Stimulated activated CD8-positive, alpha-beta memory T cell treated with anti-CD3 and anti-CD28 coated beads, Interleukin-12 subunit alpha, Interleukin-12 subunit beta, amount 100 ng/mL, for 4 hours (primary cell): ENCODE measurements around the gene SOAT2.
"Not testable (repeated sequence)": the region's sequence is repeated elsewhere in the genome, so short reads cannot be mapped to it uniquely, and the experiment has no call there.

Experiments
- DNase-seq: peaks from one replicate; pipeline ENCODE4 v3.0.0-alpha.2; 2020; ENCODE audit warnings: low read depth

The SOAT2 gene

DNA sequence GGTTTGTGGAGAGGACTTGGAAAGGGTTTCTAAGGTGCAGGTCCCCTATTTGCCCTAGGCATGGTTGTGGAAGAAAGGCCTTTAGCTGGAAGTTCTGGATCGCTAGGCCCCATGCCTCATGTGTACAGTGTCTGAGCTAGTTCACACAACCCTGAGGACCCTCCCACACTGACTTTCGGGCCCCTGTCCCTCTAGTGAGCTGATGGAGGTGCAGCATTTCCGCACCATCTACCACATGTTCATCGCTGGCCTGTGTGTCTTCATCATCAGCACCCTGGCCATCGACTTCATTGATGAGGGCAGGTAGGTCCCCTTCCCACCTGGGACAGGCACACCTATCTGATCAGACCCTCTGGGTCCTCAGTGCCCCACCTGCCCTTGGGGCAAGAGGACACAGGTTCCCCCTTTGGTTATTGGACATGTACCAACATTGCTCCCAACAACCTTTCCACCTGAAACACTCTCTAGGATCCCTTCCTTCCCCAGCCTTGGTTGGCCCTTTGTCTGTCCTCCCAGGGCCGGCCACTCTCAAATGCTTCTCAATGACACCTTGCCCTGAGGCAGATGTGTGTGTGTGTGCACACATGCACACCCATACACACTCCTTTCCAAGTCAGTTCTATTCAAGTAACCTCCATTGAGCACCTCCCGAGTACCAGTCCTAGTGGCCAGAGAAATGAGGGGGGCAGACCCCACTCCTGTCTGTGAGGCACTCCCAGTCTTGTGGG lies 2.6 kb downstream of the SOAT2 start:
- no peak for DNase-seq

GRCh38 chr12:53107122-53107521 lies 3.8 kb downstream of the SOAT2 start:
- no peak for DNase-seq

DNA sequence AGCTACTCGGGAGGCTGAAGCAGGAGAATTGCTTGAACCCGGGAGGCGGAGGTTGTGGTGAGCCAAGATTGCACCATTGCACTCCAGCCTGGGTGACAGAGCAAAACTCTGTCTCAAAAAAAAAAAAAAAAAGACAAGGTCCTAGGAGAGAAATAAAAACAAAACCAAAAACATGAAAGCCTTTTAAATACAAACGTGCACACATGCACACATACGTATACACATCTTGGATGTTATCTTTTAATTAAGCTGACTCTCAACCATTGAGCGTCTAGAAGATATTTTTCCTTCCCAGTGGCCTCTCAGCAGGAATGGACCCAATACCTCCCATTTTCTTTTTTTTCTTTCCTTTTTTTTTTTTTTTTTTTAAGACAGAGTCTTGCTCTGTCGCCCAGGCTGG lies 9.1 kb downstream of the SOAT2 start:
- DNase-seq = not testable (repeated sequence)

DNA sequence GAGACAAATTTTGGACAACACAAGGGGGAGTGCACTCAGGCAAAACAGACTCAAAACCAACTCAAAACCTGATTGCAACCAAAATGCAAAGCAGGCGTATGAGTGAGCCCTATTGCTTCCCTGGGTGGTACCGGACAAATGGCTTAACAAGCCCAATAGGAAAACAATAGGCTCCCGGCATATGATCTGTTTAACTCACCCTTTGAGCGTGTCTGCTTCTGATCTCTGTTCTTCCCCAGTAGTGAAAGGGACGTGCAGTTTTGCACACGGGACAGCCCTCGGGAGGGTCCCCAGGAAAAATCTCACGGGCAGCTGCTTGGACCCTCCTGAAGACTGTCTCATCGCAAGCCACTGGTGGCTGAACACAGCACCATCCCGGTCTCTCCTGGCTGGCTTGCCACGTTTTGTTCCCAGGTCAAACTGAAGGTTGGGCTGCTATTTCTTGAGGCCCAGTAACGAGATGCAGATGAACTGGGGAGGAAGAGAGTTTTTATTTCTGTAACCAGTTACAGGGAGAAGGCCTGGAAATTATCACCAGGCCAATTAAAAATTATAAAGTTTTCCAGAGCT lies 9.9 kb downstream of the SOAT2 start:
- DNase-seq = no peak

GRCh38 chr12:53113951-53114350 lies 10.7 kb downstream of the SOAT2 start:
- DNase-seq = no peak

GRCh38 chr12:53115112-53115890 lies 12.0 kb downstream of the SOAT2 start:
- no peak for DNase-seq

DNA sequence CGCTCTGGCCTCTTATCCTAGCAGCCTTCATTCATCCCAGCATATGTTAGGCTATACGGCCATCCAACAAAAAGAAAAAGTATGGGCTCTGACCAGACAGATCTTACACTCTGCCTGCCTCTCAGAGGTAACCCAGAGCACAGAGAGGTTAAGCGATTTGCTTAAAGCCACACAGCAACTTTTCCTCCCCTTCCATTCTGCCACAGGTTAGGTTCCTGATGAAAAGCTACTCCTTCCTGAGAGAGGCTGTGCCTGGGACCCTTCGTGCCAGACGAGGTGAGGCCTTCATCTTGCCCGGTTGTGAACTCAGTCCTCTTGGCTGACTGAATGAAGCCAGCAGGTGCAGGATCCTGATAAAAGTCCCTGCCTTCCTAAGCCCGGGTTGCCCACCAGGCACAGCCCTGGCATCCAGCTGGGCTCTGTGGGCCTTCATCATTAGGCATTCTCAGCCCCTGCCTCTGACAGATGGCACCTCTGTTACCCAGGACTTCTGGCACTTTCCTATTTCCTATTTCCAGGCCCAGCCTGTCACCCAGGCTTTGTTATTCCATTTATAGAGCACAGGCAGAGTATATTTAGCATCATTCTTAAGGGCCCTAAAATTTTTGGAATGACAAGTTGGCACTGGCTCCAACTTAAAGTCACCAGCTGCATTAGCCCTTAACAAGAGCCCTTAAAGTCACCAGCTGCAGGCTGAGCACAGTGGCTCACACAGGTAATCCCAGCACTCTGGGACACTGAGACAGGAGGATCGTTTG lies 12.8 kb downstream of the SOAT2 start:
- DNase-seq = no peak

DNA sequence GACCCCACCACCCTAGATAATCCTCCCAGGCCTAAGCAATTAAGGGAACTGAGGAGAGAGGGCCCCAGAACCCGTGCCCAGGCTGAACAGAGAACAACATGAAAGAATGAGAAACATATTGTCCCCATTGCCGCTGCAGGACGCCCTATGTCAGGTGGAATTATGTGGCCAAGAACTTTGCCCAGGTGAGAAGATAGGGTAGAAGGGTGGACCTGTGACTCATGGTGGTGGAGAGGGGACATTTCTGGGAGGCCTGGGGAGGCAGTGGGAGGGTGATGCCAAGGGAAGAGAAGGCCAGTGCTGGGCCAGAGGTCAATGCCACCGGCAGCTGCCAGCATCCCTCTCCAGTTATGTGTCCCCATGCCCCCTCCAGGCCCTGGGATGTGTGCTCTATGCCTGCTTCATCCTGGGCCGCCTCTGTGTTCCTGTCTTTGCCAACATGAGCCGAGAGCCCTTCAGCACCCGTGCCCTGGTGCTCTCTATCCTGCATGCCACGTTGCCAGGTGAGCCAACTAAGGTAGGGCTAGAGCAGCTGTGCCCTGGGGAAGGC lies 15.5 kb downstream of the SOAT2 start:
- DNase-seq = no peak

DNA sequence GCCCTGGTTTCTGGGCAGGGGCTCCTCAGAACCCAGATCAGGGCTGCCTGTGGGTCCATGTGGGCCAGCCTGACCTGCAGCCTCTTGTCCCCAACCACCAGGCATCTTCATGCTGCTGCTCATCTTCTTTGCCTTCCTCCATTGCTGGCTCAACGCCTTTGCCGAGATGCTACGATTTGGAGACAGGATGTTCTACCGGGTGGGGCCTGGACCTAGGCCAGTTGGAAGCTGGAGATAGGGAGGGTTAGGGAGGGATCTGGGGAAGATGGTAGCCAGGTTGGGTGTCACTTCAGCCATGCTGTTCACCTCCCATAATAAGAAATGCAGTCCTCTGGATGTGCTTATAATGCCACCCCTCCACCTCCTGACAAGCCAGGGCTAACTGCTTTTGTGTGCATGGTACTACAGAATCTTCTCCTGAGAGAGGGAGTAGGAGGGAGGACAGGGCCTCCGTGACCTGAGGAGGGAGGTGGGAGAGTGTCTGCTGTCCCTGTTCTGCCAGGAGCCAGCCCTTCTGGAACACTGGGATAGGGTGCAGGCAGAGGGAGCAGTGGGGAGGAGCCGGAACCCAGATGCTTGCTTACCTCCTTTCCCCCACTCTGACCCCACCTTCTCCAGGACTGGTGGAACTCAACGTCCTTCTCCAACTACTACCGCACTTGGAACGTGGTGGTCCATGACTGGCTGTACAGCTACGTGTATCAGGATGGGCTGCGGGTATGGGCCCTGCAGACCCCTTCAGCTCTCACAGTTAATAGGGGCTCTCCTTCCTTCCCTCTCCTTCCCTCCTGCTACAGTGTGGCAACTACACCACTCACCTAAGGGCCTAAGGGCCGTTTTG lies 17.6 kb downstream of the SOAT2 start:
- no peak for DNase-seq

GRCh38 chr12:53122961-53123468 lies 19.7 kb downstream of the SOAT2 start:
- no peak for DNase-seq

DNA sequence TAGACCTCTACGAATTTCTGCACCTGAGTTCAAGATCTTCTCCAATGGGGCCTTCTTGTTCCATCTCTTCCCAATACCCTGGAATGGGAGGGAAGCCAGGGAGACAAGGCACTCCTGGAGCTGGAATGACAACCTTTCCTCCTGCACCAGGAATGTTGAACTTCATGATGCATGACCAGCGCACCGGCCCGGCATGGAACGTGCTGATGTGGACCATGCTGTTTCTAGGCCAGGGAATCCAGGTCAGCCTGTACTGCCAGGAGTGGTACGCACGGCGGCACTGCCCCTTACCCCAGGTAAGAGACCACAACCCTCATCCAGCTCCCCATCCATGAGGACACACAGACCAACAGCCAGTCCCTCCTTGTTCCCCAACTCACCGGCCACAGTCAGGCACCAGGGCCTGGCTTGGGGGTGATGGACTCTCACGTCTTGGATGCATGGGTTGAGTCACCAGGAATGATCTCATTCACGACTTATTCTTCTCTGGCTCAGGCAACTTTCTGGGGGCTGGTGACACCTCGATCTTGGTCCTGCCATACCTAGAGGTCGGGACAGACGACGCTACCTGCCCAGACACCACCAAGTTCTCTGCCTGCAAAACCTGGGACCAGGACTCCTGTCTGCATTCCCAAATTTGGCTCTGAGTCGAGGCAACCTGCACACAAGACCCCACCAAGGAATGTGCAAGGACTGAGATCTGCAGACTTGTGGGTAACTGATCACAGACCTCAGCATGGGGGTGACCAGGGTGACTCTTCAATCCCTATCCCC lies 20.5 kb downstream of the SOAT2 start:
- no peak for DNase-seq

GRCh38 chr12:53124352-53124723 lies 21.1 kb downstream of the SOAT2 start:
- DNase-seq = no peak

DNA sequence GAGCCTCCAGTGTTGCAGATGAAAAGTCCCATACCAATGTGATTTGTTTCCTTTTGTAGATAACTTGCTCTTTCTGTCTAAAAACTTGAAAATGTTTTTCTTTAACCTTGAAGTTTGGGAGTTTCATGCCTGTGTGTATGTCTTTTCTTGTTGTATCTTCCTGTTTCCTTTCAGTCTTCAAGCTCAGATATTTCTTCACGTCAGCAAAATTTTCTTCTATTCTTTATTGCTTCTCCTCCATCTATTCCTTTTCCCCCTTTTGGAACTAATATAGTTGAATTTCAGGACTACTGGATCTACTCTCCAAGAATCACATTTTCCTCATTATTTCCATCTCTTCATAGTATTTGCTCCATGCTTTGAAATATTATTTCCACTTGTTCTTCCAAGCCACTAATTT lies 23.9 kb downstream of the SOAT2 start:
- DNase-seq = no peak

- no peak for DNase-seq
Measured at GRCh38 chr12:53128780-53129569, 25.7 kb downstream of the SOAT2 start.

- no peak for DNase-seq
Measured at GRCh38 chr12:53131844-53132243, 28.6 kb downstream of the SOAT2 start.

- no peak for DNase-seq
Measured at GRCh38 chr12:53133722-53134121, 30.4 kb downstream of the SOAT2 start.

- no peak for DNase-seq
Measured at GRCh38 chr12:53143355-53143754, 40.1 kb downstream of the SOAT2 start.

DNA sequence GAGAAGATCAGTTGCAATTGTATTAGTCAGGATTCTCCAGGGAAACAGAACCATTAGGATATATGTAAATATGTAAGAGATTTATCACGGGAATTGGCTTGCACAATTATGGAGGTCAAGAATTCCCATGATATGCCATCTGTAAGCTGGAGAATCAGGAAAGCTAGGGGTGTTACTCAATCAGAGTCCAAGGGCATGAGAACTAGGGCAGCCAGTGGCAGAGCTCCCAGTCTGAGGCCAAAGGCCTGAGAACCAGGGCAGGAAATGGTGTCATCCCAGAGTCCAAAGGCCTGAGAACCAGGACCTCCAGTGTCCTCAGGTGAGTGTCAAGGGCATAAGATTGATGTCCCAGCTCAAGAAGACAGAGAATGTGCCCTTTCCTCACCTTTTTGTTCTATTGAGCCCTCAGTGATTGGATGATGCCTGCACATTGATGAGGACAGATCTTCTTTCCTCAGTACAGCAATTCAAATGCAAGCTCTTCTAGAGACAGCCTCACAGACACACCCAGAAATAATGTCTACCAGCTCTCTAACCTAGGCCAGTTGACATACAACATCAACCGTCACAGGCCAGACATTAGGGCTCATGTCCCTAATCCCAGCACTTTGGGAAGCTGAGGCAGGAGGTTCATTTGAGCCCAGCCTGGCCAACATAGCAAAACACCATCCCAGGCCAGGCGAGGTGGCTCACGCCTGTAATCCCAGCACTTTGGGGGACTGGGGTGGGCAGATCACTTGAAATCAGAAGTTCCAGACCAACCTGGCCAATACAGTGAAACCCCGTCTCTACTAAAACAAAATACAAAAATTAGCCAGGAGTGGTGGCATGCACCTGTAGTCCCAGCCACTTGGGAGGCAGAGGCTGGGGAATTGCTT lies 42.3 kb downstream of the SOAT2 start:
- DNase-seq = no peak

DNA sequence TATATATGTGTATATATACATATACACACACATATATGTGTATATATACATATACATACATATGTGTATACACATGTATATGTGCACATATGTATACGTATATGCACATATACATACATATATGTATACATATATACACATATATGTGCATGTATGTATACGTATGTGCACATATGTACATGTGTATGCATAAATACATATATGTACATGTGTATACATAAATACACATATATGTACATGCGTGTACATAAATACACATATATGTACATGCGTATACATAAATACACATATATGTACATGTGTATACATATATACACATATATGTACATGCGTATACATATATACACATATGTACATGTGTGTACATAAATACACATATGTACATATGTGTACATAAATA lies 43.9 kb downstream of the SOAT2 start:
- no peak for DNase-seq
